HG03354 (cell line): ENCODE measurements around the gene MYOCD.

Source experiments
- ATAC-seq: cut with Tn5 transposase; IDR thresholded peaks from one replicate; pipeline ENCODE4 v1.9.1; 2021; ENCODE audit warnings: mild to moderate bottlenecking; ENCODE audit not compliant: unreplicated experiment, poor library complexity, severe bottlenecking

The MYOCD gene

GRCh38 chr17:12737740-12738469, 72.2 kb downstream of the MYOCD start:
- no peak for ATAC-seq

- no peak for ATAC-seq
Measured at GRCh38 chr17:12738624-12739023, 72.9 kb downstream of the MYOCD start.

GRCh38 chr17:12739500-12739899, 73.8 kb downstream of the MYOCD start:
- ATAC-seq, result no peak

- ATAC-seq, result no peak
Measured at GRCh38 chr17:12743046-12743445, 77.4 kb downstream of the MYOCD start.

GRCh38 chr17:12744298-12744697, 78.6 kb downstream of the MYOCD start:
- ATAC-seq, result no peak

- ATAC-seq, result no peak
Measured at GRCh38 chr17:12744786-12745185, 79.1 kb downstream of the MYOCD start.

- ATAC-seq, result no peak
Measured at GRCh38 chr17:12745486-12745885, 79.8 kb downstream of the MYOCD start.

GRCh38 chr17:12756786-12757185, 91.1 kb downstream of the MYOCD start:
- ATAC-seq, result no peak

GRCh38 chr17:12759090-12759489, 93.4 kb downstream of the MYOCD start:
- no peak for ATAC-seq

GRCh38 chr17:12765548-12765947, 99.9 kb downstream of the MYOCD start:
- no peak for ATAC-seq

GRCh38 chr17:12768255-12768654, 102.6 kb downstream of the MYOCD start:
- ATAC-seq, result no peak

GRCh38 chr17:12769981-12770380, 104.3 kb downstream of the MYOCD start:
- no peak for ATAC-seq

- ATAC-seq, result no peak
Measured at GRCh38 chr17:12773153-12773552, 107.5 kb downstream of the MYOCD start.

GRCh38 chr17:12789075-12789480, 123.4 kb downstream of the MYOCD start:
- peak; percentile 96 for ATAC-seq

- peak; percentile 84 for ATAC-seq
Measured at GRCh38 chr17:12789481-12790248, 124.0 kb downstream of the MYOCD start, which contains the start of gene ARHGAP44. ARHGAP44 (plus strand) TSS chr17:12789498; CDS start chr17:12789839, 341 bp downstream.

- no peak for ATAC-seq
Measured at GRCh38 chr17:12790249-12791106, 124.8 kb downstream of the MYOCD start.

GRCh38 chr17:12794919-12795532, 129.3 kb downstream of the MYOCD start:
- no peak for ATAC-seq

GRCh38 chr17:12800855-12801365, 135.2 kb downstream of the MYOCD start:
- ATAC-seq, result no peak

GRCh38 chr17:12806630-12807029, 140.9 kb downstream of the MYOCD start:
- ATAC-seq, result no peak

- ATAC-seq, result no peak
Measured at GRCh38 chr17:12808723-12809122, 143.0 kb downstream of the MYOCD start.
